WTC11 (cell line): Measurements from ENCODE around the gene GNA14. TPM values are rescaled to one million over a fixed set of nuclear protein-coding genes. Genes with fewer than 3 reads are reported as not detected.

Experiments used
- ATAC-seq: fragments of 200-7000 bp; cut with Tn5 transposase; 2 replicates; pipeline ENCODE4 v1.10.0; 2021; ENCODE audit warnings: mild to moderate bottlenecking, moderate library complexity
- CTCF ChIA-PET: fragments of 300-600 bp; sonication (Branson Sonifier 250); formaldehyde crosslinking; loops from one replicate; lab custom pipeline; 2021; ENCODE audit warnings: antibody characterized with exemption; lab: Charles Lee
- POLR2A ChIA-PET: fragments of 350-600 bp; sonication (Branson Sonifier 250); formaldehyde crosslinking; loops from one replicate; lab custom pipeline; 2021; ENCODE audit warnings: antibody characterized with exemption; lab: Charles Lee
- DNase-seq: peaks from one replicate; pipeline ENCODE4 v3.0.0; 2021; ENCODE audit warnings: low spot score
- H3K27ac Mint-ChIP-seq: 2 replicates; pipeline ENCODE4 v1.8.0; 2021; ENCODE audit warnings: mixed read lengths
- H3K27me3 Mint-ChIP-seq: 2 replicates; pipeline ENCODE4 v1.8.0; 2021; ENCODE audit warnings: low read depth, mild to moderate bottlenecking, moderate library complexity, mixed read lengths
- H3K36me3 Mint-ChIP-seq: 2 replicates; pipeline ENCODE4 v1.8.0; 2021; ENCODE audit warnings: mixed read lengths
- H3K4me1 Mint-ChIP-seq: 2 replicates; pipeline ENCODE4 v1.8.0; 2022; ENCODE audit warnings: mixed read lengths
- H3K4me3 Mint-ChIP-seq: 2 replicates; pipeline ENCODE4 v1.8.0; 2021; ENCODE audit warnings: mild to moderate bottlenecking, moderate library complexity, mixed read lengths
- H3K9me3 Mint-ChIP-seq: 2 replicates; pipeline ENCODE4 v1.8.0; 2021; ENCODE audit warnings: mixed read lengths
- ATF1 ChIP-seq: sonication (generic); formaldehyde crosslinking; IDR thresholded peaks from 2 replicates; pipeline ENCODE4 v1.8.1; 2023; ENCODE audit warnings: mild to moderate bottlenecking, moderate library complexity, missing genetic modification reagents
- E2F4 ChIP-seq: sonication (generic); formaldehyde crosslinking; IDR thresholded peaks from 2 replicates; pipeline ENCODE4 v1.8.1; 2022; ENCODE audit warnings: low read depth, mild to moderate bottlenecking, moderate library complexity, missing genetic modification reagents, borderline replicate concordance
- ERG ChIP-seq: fragments of 250-450 bp; sonication (Bioruptor Pico); IDR thresholded peaks from 2 replicates; pipeline ENCODE4 v1.8.0; 2021; ENCODE audit warnings: mild to moderate bottlenecking
- ESRRA ChIP-seq: sonication (generic); formaldehyde crosslinking; IDR thresholded peaks from 2 replicates; pipeline ENCODE4 v1.8.1; 2022; ENCODE audit warnings: mild to moderate bottlenecking, missing genetic modification reagents, borderline replicate concordance
- ETV6 ChIP-seq: sonication (generic); formaldehyde crosslinking; IDR thresholded peaks from 2 replicates; pipeline ENCODE4 v1.8.1; 2022; ENCODE audit warnings: mild to moderate bottlenecking, missing genetic modification reagents
- GABPB1 ChIP-seq: sonication (generic); formaldehyde crosslinking; IDR thresholded peaks from 2 replicates; pipeline ENCODE4 v1.8.1; 2023; ENCODE audit warnings: mild to moderate bottlenecking, missing genetic modification reagents
- HMGA2 ChIP-seq: fragments of 250-450 bp; sonication (Bioruptor Pico); IDR thresholded peaks from 2 replicates; pipeline ENCODE4 v1.4.0; 2021; ENCODE audit warnings: mild to moderate bottlenecking, moderate library complexity
- JAZF1 ChIP-seq: fragments of 250-450 bp; sonication (Bioruptor Pico); IDR thresholded peaks from 2 replicates; pipeline ENCODE4 v1.9.0; 2021; ENCODE audit warnings: moderate library complexity, mild to moderate bottlenecking, inconsistent platforms
- MAX ChIP-seq: sonication (generic); formaldehyde crosslinking; IDR thresholded peaks from 2 replicates; pipeline ENCODE4 v1.8.0; 2022; ENCODE audit warnings: mild to moderate bottlenecking, missing genetic modification reagents
- MXD4 ChIP-seq: fragments of 250-450 bp; sonication (Bioruptor Pico); IDR thresholded peaks from 2 replicates; pipeline ENCODE4 v1.8.0; 2021; ENCODE audit warnings: mild to moderate bottlenecking, moderate library complexity, borderline replicate concordance
- TP53 ChIP-seq: sonication (generic); formaldehyde crosslinking; IDR thresholded peaks from 2 replicates; pipeline ENCODE4 v1.8.1; 2023; ENCODE audit warnings: mild to moderate bottlenecking, missing genetic modification reagents
- USF2 ChIP-seq: sonication (generic); formaldehyde crosslinking; IDR thresholded peaks from 2 replicates; pipeline ENCODE4 v1.8.1; 2023; ENCODE audit warnings: mild to moderate bottlenecking, missing genetic modification reagents, moderate library complexity
- ZNF232 ChIP-seq: sonication (generic); formaldehyde crosslinking; IDR thresholded peaks from 2 replicates; pipeline ENCODE4 v1.8.0; 2022; ENCODE audit warnings: mild to moderate bottlenecking, missing genetic modification reagents
- ZNF317 ChIP-seq: sonication (generic); formaldehyde crosslinking; IDR thresholded peaks from 2 replicates; pipeline ENCODE4 v1.8.1; 2023; ENCODE audit warnings: low read depth, mild to moderate bottlenecking, moderate library complexity, missing genetic modification reagents, borderline replicate concordance
- ZNF512 ChIP-seq: sonication (generic); formaldehyde crosslinking; IDR thresholded peaks from 2 replicates; pipeline ENCODE4 v1.8.1; 2022; ENCODE audit warnings: missing genetic modification reagents, borderline replicate concordance
- total RNA-seq: library from RNA; stranded (reverse); gene quantifications from 3 replicates; pipeline ENCODE4 v1.2.3, GENCODE V29; 2021
- TF ChIP-seq, protein P1 (sequence below): fragments of 250-450 bp; sonication (Bioruptor Pico); IDR thresholded peaks from 2 replicates; pipeline ENCODE4 v1.9.0; 2021; ENCODE audit warnings: mild to moderate bottlenecking
- TF ChIP-seq, protein P2 (sequence below): sonication (generic); formaldehyde crosslinking; IDR thresholded peaks from 2 replicates; pipeline ENCODE4 v1.8.1; 2023; ENCODE audit warnings: mild to moderate bottlenecking, moderate library complexity, missing genetic modification reagents
- TF ChIP-seq, protein P3 (sequence below): sonication (generic); formaldehyde crosslinking; IDR thresholded peaks from 2 replicates; pipeline ENCODE4 v1.8.0; 2023; ENCODE audit warnings: missing genetic modification reagents, mild to moderate bottlenecking, borderline replicate concordance
- TF ChIP-seq, protein P4 (sequence below): sonication (generic); formaldehyde crosslinking; conservative IDR thresholded peaks from 2 replicates; pipeline ENCODE4 v1.8.1; 2023; ENCODE audit warnings: mild to moderate bottlenecking, low read depth, missing genetic modification reagents, moderate library complexity
- TF ChIP-seq, protein P5 (sequence below): sonication (generic); formaldehyde crosslinking; IDR thresholded peaks from 2 replicates; pipeline ENCODE4 v1.8.1; 2022; ENCODE audit warnings: low read depth, missing genetic modification reagents, borderline replicate concordance

The GNA14 gene
- total RNA-seq, 1 experiment from 2014 or later, result 26.7 TPM

- Mint-ChIP-seq H3K27ac (no peak overlapping the region; the same call in 1 of the 2 replicates), H3K4me3 (no peak overlapping the region), H3K27me3 (peaks cover 26% of the 10 kb centered on the region), H3K36me3 (no peaks in the 10 kb centered on the region), H3K4me1 (peaks cover 34% of the 10 kb centered on the region), H3K9me3 (no peaks in the 10 kb centered on the region)
- ATAC-seq (peak; percentile 8; the same call in 1 of the 2 replicates), DNase-seq (no peak)
- no peak for TF ChIP-seq ZNF512 (CRISPR knock-in tag)
- TF ChIP-seq, protein P1, sequence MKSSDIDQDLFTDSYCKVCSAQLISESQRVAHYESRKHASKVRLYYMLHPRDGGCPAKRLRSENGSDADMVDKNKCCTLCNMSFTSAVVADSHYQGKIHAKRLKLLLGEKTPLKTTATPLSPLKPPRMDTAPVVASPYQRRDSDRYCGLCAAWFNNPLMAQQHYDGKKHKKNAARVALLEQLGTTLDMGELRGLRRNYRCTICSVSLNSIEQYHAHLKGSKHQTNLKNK, result no peak
- TF ChIP-seq, protein P2, sequence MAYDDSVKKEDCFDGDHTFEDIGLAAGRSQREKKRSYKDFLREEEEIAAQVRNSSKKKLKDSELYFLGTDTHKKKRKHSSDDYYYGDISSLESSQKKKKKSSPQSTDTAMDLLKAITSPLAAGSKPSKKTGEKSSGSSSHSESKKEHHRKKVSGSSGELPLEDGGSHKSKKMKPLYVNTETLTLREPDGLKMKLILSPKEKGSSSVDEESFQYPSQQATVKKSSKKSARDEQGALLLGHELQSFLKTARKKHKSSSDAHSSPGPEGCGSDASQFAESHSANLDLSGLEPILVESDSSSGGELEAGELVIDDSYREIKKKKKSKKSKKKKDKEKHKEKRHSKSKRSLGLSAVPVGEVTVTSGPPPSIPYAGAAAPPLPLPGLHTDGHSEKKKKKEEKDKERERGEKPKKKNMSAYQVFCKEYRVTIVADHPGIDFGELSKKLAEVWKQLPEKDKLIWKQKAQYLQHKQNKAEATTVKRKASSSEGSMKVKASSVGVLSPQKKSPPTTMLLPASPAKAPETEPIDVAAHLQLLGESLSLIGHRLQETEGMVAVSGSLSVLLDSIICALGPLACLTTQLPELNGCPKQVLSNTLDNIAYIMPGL, result no peak
- TF ChIP-seq, protein P3, sequence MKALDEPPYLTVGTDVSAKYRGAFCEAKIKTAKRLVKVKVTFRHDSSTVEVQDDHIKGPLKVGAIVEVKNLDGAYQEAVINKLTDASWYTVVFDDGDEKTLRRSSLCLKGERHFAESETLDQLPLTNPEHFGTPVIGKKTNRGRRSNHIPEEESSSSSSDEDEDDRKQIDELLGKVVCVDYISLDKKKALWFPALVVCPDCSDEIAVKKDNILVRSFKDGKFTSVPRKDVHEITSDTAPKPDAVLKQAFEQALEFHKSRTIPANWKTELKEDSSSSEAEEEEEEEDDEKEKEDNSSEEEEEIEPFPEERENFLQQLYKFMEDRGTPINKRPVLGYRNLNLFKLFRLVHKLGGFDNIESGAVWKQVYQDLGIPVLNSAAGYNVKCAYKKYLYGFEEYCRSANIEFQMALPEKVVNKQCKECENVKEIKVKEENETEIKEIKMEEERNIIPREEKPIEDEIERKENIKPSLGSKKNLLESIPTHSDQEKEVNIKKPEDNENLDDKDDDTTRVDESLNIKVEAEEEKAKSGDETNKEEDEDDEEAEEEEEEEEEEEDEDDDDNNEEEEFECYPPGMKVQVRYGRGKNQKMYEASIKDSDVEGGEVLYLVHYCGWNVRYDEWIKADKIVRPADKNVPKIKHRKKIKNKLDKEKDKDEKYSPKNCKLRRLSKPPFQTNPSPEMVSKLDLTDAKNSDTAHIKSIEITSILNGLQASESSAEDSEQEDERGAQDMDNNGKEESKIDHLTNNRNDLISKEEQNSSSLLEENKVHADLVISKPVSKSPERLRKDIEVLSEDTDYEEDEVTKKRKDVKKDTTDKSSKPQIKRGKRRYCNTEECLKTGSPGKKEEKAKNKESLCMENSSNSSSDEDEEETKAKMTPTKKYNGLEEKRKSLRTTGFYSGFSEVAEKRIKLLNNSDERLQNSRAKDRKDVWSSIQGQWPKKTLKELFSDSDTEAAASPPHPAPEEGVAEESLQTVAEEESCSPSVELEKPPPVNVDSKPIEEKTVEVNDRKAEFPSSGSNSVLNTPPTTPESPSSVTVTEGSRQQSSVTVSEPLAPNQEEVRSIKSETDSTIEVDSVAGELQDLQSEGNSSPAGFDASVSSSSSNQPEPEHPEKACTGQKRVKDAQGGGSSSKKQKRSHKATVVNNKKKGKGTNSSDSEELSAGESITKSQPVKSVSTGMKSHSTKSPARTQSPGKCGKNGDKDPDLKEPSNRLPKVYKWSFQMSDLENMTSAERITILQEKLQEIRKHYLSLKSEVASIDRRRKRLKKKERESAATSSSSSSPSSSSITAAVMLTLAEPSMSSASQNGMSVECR (CRISPR knock-in tag), result no peak
- no peak for TF ChIP-seq GABPB1 (CRISPR knock-in tag)
- no peak for TF ChIP-seq ATF1 (CRISPR knock-in tag)
- TF ChIP-seq, protein P4, sequence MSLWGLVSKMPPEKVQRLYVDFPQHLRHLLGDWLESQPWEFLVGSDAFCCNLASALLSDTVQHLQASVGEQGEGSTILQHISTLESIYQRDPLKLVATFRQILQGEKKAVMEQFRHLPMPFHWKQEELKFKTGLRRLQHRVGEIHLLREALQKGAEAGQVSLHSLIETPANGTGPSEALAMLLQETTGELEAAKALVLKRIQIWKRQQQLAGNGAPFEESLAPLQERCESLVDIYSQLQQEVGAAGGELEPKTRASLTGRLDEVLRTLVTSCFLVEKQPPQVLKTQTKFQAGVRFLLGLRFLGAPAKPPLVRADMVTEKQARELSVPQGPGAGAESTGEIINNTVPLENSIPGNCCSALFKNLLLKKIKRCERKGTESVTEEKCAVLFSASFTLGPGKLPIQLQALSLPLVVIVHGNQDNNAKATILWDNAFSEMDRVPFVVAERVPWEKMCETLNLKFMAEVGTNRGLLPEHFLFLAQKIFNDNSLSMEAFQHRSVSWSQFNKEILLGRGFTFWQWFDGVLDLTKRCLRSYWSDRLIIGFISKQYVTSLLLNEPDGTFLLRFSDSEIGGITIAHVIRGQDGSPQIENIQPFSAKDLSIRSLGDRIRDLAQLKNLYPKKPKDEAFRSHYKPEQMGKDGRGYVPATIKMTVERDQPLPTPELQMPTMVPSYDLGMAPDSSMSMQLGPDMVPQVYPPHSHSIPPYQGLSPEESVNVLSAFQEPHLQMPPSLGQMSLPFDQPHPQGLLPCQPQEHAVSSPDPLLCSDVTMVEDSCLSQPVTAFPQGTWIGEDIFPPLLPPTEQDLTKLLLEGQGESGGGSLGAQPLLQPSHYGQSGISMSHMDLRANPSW, result no peak
- TF ChIP-seq ERG (CRISPR knock-in tag), result no peak
- TF ChIP-seq E2F4, result no peak
- no peak for TF ChIP-seq ZNF232
- no peak for TF ChIP-seq MAX (CRISPR knock-in tag)
- no peak for TF ChIP-seq ETV6 (CRISPR knock-in tag)
- no peak for TF ChIP-seq ESRRA (CRISPR knock-in tag)
- TF ChIP-seq USF2 (CRISPR knock-in tag), result no peak
- no peak for TF ChIP-seq JAZF1
- no peak for TF ChIP-seq MXD4 (CRISPR knock-in tag)
- no peak for TF ChIP-seq TP53
- no peak for TF ChIP-seq HMGA2 (CRISPR knock-in tag)
- no peak for TF ChIP-seq ZNF317
- TF ChIP-seq, protein P5, sequence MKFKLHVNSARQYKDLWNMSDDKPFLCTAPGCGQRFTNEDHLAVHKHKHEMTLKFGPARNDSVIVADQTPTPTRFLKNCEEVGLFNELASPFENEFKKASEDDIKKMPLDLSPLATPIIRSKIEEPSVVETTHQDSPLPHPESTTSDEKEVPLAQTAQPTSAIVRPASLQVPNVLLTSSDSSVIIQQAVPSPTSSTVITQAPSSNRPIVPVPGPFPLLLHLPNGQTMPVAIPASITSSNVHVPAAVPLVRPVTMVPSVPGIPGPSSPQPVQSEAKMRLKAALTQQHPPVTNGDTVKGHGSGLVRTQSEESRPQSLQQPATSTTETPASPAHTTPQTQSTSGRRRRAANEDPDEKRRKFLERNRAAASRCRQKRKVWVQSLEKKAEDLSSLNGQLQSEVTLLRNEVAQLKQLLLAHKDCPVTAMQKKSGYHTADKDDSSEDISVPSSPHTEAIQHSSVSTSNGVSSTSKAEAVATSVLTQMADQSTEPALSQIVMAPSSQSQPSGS, result no peak
- ChIA-PET CTCF (interaction anchor here (0.6 to 6.4 kb wide), 6 partner anchors 13 to 220 kb away, joined by 3 to 80 read pairs (median 3); no protein-coding TSS in a partner anchor), POLR2A (no interaction called here)
Observed at GRCh38 chr9:77651203-77651602, 3.1 kb upstream of the GNA14 start.
